HG03469 (cell line): ENCODE measurements around the gene ZNF772.
"Not testable (repeated sequence)": the region's sequence is repeated elsewhere in the genome, so short reads cannot be mapped to it uniquely, and the experiment has no call there.

Experiments used
- ATAC-seq: cut with Tn5 transposase; IDR thresholded peaks from one replicate; pipeline ENCODE4 v1.9.1; 2021; ENCODE audit warnings: mild to moderate bottlenecking, moderate library complexity, moderate number of reproducible peaks; ENCODE audit not compliant: unreplicated experiment

ZNF772 gene

DNA sequence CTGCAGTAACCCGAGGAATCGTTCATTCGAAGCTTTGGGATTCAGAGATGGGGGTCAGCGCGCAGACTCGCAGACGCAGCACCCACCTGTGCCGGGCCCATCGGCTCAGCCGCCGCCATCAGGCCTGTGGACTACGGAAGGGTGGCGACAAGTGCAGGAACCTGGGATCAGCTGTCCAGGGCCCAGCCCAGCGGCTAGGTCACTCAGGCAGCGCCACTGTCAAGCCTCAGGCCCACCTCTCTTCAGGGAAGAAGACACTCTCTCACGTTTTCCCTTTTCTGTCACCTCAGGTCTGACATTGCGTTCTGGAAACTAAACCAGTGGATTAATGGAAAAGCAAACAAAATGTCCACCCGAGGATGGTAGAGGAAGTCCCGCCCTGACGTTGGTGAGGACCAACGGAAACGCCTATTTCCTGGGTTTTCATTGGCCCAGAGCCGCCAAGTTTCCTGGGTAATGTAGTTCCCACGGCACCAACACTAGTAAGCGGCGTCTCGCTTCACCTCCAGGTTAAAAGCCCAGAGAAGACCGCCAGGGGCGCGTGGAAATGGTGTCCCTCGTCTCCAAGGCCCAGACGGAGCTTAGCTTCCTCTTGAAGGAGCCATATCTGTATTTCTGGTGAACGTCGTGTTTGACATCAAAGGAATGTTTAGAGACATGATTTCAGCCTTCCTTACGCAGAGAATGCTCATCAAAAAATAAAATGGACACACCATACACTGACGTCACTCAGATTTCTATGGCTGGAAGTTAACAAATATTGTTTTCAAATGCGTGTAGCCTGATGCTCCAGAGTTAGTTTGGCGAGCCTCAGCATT is at the start of gene ZNF772:
ZNF772 (minus strand) TSS at position 376 of the 818 bp plus-strand sequence; CDS start at position 119, 257 bp downstream.
- ATAC-seq, result peak; percentile 87

GRCh38 chr19:57518021-57518420 is 40.7 kb upstream of the ZNF772 start:
- not testable (repeated sequence) for ATAC-seq

DNA sequence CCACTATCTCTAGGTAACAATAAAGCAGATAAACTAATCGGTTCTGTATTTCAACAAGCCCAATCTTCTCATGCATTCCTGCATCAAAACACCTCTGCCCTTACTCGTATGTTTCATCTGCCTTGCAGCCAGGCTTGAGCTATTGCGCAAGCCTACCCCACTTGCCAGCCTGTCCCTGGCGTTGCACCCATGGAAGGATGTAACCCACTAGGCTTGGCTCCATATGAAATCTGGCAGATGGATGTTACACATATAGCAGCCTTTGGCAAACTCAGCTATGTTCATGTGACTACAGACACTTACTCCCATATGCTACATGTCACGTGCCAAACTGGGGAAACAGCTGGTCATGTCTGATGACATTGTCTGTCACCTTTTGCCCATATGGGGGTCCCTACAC is 37.9 kb upstream of the ZNF772 start:
- ATAC-seq, result no peak

GRCh38 chr19:57512845-57513244 is 35.5 kb upstream of the ZNF772 start:
- no peak for ATAC-seq

- no peak for ATAC-seq
Measured at GRCh38 chr19:57511484-57511883, 34.1 kb upstream of the ZNF772 start.

- no peak for ATAC-seq
Measured at GRCh38 chr19:57506163-57506562, 28.8 kb upstream of the ZNF772 start.

DNA sequence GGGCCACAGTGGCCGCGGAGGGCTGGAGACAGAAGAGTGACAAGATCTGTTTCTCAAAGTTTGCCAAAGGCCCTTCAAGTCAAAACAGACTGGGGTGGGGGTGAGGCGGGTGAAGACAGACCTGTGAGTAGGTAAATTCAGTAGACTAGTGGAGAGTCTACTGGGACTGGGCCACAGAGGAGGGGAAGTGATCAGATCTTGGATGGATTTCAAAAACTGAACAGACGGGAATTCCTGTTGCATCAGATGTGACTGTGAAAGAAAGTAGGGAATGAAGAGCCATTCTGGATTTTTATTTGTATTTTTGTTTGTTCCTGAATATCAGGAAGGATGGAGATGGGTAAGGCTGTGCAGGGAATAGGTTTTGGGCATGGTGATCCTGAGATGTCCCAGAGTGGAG is 23.0 kb upstream of the ZNF772 start:
- not testable (repeated sequence) for ATAC-seq

DNA sequence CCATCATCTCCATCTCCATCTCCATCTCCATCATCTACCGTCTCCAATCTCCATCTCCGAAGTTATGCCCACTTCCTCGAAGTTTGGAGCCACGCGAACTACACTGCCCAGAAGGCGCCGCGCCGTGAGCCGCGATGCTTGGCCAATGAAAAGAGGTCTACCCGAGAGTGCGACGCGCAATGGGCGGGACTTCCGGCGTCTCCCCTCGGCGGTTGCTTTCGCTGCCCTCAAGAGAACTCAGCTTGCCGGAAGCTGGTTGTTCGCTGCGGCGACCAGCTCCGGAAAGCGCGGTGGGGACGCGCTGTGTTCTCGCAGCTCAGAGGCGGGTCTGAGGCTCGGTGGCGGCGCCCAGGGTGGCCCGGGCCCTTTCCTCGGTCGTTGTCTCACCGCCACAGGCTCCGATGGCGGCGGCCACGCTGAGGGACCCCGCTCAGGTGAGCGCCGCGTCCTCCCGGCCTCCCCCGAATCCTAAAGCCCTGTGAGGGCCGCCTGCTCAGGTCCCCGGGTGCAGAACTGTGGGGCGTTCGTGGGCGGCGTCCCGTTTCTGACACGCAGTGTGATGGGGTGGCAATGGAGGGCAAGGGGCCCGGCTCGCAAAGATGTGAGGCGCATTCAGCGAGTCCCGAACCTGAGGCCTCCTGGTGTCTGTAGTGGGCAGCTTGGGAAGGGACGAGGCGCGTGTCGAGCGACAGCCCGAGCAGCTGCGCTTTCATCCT is 22.5 kb upstream of the ZNF772 start, which contains the start of gene ZNF773:
ZNF773 (plus strand) TSS at position 259 of the 716 bp plus-strand sequence; CDS start at position 402, 143 bp downstream.
- peak; percentile 89 for ATAC-seq

DNA sequence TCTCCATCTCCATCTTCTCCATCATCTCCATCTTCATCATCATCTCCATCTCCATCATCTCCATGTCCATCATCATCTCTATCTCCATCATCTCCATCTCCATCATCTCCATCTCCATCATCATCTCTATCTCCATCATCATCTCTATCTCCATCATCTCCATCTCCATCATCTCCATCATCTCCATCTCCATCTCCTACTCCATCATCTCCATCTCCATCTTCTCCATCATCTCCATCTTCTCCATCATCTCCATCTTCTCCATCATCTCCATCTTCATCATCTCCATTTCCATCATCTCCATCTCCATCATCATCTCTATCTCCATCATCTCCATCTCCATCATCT is 21.9 kb upstream of the ZNF772 start:
- ATAC-seq, result not testable (repeated sequence)

DNA sequence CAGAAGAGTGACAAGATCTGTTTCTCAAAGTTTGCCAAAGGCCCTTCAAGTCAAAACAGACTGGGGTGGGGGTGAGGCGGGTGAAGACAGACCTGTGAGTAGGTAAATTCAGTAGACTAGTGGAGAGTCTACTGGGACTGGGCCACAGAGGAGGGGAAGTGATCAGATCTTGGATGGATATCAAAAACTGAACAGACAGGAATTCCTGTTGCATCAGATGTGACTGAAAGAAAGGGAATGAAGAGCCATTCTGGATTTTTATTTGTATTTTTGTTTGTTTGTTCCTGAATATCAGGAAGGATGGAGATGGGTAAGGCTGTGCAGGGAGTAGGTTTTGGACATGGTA is 10.9 kb upstream of the ZNF772 start:
- ATAC-seq, result not testable (repeated sequence)

- ATAC-seq, result peak; percentile 77
Measured at GRCh38 chr19:57487477-57488298, 10.3 kb upstream of the ZNF772 start, which contains the start of gene ZNF419. TSS of gene ZNF419 (plus strand) at chr19:57487750. CDS start at chr19:57487951, 201 bp downstream.

DNA sequence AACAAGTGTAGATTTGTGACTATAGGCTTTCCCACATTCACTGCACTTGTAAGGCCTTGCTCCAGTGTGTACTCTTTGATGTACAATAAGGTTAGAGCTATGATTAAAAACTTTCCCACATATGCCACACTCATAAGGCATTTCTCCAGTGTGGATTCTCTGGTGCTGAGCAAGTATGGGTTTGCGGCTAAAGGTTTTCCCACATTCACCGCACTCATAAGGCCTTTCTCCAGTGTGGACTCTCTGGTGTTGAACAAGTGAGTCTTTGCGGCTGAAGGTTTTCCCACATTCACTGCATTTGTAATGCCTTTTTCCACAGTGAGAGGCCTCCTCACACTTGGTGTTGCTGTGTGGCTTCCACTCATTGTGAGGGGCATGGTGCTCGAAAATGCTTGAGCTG is 3.7 kb downstream of the ZNF772 start:
- no peak for ATAC-seq

GRCh38 chr19:57466489-57466888 is 10.9 kb downstream of the ZNF772 start:
- no peak for ATAC-seq

DNA sequence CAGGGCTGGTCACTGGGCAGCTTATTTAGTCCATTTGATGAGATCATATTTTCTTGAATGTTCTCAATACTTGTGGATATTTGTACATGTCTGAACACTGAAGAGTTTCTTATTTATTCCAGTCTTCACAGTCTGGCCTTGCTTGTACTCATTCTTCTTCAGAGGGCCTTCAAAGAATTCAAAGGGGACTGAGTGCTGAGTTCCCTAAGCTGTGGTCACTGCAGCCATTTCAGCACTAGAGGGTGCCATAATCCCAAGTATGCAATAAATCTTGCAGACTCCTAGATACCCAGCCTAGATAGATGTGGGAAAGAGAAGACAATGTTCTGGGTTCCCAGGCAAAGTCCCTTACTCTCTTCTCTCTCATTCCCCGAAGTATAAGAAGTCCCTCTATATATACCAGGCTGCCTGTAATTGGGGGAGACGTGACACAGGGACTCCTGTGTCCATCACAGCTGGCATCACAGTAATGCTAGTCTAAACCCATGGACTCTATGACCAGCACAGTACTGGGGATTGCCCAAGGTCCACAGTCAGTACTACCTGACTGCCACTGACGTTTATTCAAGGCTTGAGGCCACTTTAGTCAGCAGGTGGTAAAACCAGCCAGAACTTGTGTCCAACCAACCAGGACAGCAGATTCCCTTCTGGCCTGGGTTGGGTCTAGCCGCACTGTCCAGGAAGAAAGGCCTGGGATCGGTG is 11.5 kb downstream of the ZNF772 start:
- no peak for ATAC-seq

DNA sequence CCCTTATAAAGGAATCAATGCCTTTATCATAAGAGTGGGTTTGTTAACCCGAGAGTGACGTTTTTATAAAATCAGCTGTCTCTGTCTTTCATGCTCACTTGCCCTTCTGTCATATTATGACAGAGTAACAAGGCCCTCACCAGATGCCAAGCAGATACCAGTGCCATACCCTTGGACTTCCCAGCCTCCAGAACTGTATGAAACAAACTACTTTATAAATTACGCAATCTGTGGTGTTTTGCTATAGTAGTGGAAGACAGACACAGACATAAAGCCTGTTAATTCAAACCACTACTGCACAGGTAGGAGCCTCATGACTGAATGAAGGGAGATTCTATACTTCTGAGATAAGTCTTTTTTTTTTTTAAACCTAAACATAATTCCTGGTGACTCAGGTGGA is 25.1 kb downstream of the ZNF772 start:
- ATAC-seq, result no peak

DNA sequence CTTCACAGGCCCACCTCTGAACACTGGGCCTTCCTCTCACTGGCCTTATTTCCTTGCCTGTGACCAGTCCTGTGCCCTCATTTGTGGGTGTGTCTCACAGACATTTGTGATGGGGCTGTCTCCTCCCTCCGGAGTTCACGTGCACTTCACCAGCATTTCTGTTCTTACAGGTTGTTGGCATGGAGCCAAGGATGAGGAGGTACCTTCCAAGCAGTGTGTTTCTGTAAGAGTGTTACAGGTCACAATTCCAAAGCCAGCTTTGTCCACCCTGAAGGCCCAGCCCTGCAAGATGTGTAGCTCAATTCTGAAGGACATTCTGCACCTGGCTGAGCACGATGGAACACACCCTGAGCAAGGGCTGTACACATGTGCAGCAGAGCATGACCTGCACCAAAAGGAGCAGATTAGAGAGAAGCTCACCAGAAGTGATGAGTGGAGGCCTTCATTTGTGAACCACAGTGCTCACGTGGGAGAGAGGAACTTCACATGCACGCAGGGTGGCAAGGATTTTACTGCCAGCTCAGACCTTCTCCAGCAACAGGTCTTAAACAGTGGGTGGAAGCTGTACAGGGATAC is 34.2 kb downstream of the ZNF772 start:
- ATAC-seq, result no peak

- ATAC-seq, result no peak
Measured at GRCh38 chr19:57441979-57442752, 35.2 kb downstream of the ZNF772 start.

DNA sequence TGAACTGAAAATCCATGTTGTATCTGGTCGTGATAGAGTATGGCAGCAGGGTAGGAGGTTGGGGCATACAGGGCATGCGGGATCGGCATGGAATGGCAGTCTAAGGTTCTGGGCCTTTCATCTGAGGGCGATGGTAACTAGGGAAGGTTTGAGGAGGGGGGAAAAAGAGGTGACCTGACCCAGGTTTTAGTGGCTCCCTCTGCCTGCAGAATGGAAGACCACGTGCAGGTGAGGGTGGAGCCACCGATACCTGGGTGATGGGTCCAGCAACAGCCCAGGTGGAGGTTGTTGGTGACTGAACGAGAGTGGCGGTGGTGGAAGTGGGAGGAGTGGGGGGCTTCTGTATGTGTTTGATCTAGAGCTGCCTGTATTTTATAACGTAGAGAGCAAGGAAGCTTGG is 38.4 kb downstream of the ZNF772 start:
- ATAC-seq, result no peak

DNA sequence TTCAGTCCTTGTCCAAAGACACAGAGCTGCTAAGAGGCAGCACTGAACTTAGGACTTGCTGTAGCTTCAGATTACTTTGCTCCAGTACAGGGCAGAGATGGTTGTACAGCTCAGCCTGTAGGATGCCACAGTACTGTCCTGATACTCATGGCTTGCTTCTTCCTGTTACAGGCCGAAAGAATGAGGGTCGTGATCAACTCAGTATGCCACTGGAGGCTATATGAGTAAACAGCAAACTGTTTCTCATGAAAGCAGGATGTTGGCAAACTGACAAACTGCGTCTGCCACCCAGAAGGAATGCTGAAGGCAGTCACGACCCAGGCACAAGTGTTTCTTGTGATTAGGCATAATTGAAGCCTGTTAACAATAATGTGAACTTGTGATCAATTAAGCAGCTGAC is 39.4 kb downstream of the ZNF772 start:
- ATAC-seq, result no peak
